K562 (cell line): ENCODE measurements around the gene TNFRSF18. TPM values are rescaled to one million over a fixed set of nuclear protein-coding genes. Genes with fewer than 3 reads are reported as not detected.

ENCODE experiments used
- ATAC-seq: fragments of 200-7000 bp; cut with Tn5 transposase; 3 replicates; pipeline ENCODE4 v1.9.1; 2020; ENCODE audit warnings: moderate library complexity
- BruUV-seq: library from RNA; stranded (reverse); fragments of 400-500 nt; replicated peaks from 2 replicates; lab custom pipeline; 2021; lab: Mats Ljungman, UMichigan
- CTCF ChIA-PET: fragments of 300-600 bp; formaldehyde crosslinking; extraction: SDS; loops from one replicate; lab custom pipeline; 2021; ENCODE audit warnings: low intra/inter-chr PET ratio; lab: Yijun Ruan, JAX
- POLR2A ChIA-PET: fragments of 300-600, 350-650 bp; sonication (Branson Sonifier 250); formaldehyde crosslinking; extraction: SDS; loops from one replicate; lab custom pipeline; 2021; ENCODE audit warnings: antibody characterized with exemption, inconsistent platforms; lab: Yijun Ruan, JAX
- DNase-seq, 4 experiments: peaks; one replicate each; pipeline versions ENCODE4 v3.0.0 to v3.0.0-alpha.2; 2011 to 2018; ENCODE audit warnings: low spot score in 3 of 4, mixed read lengths in 3 of 4; ENCODE audit errors: extremely low read depth in 1 of 4
- FAIRE-seq: peaks from 2 replicates; lab custom pipeline; 2011; peaks lifted over from hg19 to GRCh38; lab: Jason Lieb, UNC
- H2AFZ ChIP-seq: 2 replicates; pipeline ENCODE4 v1.6.0; 2011; ENCODE audit warnings: low read depth, low read length, control low read depth, inconsistent platforms
- H3K27ac ChIP-seq: fragments of 200-600 bp; 3 replicates; pipeline ENCODE4 v1.8.0; 2011; ENCODE audit warnings: low read depth, mild to moderate bottlenecking, control low read depth, inconsistent platforms, low read length, moderate library complexity, mixed read lengths; ENCODE audit errors: extremely low read depth
- H3K27me3 ChIP-seq, 2 experiments: fragments of 300-600 bp in 1 of 2; 2 replicates in 1 of 2; 3 replicates in 1 of 2; pipeline versions ENCODE4 v1.6.0 to v1.8.0; 2011; ENCODE audit warnings: inconsistent platforms in 2 of 2, low read length in 2 of 2, mild to moderate bottlenecking in 1 of 2, mixed read lengths in 1 of 2, moderate library complexity in 1 of 2; ENCODE audit not compliant: control insufficient read depth in 2 of 2, insufficient read depth in 2 of 2
- H3K36me3 ChIP-seq: fragments of 300-600 bp; 3 replicates; pipeline ENCODE4 v1.8.0; 2011; ENCODE audit warnings: mild to moderate bottlenecking, low read length, inconsistent platforms; ENCODE audit not compliant: control insufficient read depth, insufficient read depth
- H3K4me1 ChIP-seq, 2 experiments: fragments of 200-600 bp in 1 of 2; replicated peaks in 1 of 2; 2 replicates in 1 of 2; 3 replicates in 1 of 2; pipeline versions ENCODE4 v1.5.1 to v1.8.0; 2011; ENCODE audit warnings: inconsistent platforms in 2 of 2, low read length in 2 of 2, mild to moderate bottlenecking in 1 of 2, mixed read lengths in 1 of 2, moderate library complexity in 1 of 2; ENCODE audit not compliant: control insufficient read depth in 2 of 2, insufficient read depth in 2 of 2
- H3K4me2 ChIP-seq: 2 replicates; pipeline ENCODE4 v1.6.1; 2011; ENCODE audit warnings: low read length, control low read depth, inconsistent platforms, mixed read lengths; ENCODE audit not compliant: insufficient read depth
- H3K4me3 ChIP-seq: fragments of 200-600 bp; sonication (generic), shearing (Covaris generic); 2 replicates; pipeline ENCODE4 v1.5.1; 2016; ENCODE audit warnings: control low read depth, inconsistent platforms
- H3K79me2 ChIP-seq: fragments of 200-600 bp; 3 replicates; pipeline ENCODE4 v1.8.0; 2011; ENCODE audit warnings: low read length, inconsistent platforms; ENCODE audit not compliant: control insufficient read depth, insufficient read depth
- H3K9ac ChIP-seq, 2 experiments: 2 replicates each; pipeline versions ENCODE4 v1.6.0 to v1.6.1; 2011; ENCODE audit warnings: low read depth in 2 of 2, low read length in 2 of 2, control low read depth in 1 of 2, inconsistent platforms in 1 of 2, mild to moderate bottlenecking in 1 of 2, mixed read lengths in 1 of 2; ENCODE audit not compliant: insufficient read depth in 1 of 2
- H3K9me1 ChIP-seq: one replicate; pipeline ENCODE4 v1.6.0; 2011; ENCODE audit warnings: inconsistent platforms, mild to moderate bottlenecking, low read length, moderate library complexity; ENCODE audit not compliant: control insufficient read depth, insufficient read depth
- H3K9me3 ChIP-seq: replicated peaks from 2 replicates; pipeline ENCODE4 v1.5.1; 2011; ENCODE audit warnings: low read depth, low read length, inconsistent platforms; ENCODE audit not compliant: control insufficient read depth, insufficient read depth
- H4K20me1 ChIP-seq: replicated peaks from 2 replicates; pipeline ENCODE4 v1.6.1; 2011; ENCODE audit warnings: low read length, inconsistent platforms, mixed read lengths; ENCODE audit not compliant: control insufficient read depth, insufficient read depth
- BRF1 ChIP-seq: IDR thresholded peaks from 3 replicates; pipeline ENCODE4 v1.6.1; 2011; ENCODE audit warnings: borderline replicate concordance, mild to moderate bottlenecking; ENCODE audit not compliant: insufficient read length; ENCODE audit errors: extremely low read depth
- EGR1 ChIP-seq: fragments of 450-650 bp; conservative IDR thresholded peaks from 2 replicates; pipeline ENCODE4 v1.6.1; 2017; ENCODE audit warnings: mild to moderate bottlenecking
- FOXA1 ChIP-seq: fragments of 450-650 bp; IDR thresholded peaks from 2 replicates; pipeline ENCODE4 v1.6.1; 2016; ENCODE audit warnings: mild to moderate bottlenecking, borderline replicate concordance
- GTF2E2 ChIP-seq: fragments of 200-800 bp; sonication (Bioruptor generic); IDR thresholded peaks from 2 replicates; pipeline ENCODE4 v1.6.1; 2016; ENCODE audit warnings: missing genetic modification characterization, missing compliant biosample characterization
- NRF1 ChIP-seq, 2 experiments: fragments of 450-650 bp; IDR thresholded peaks in 1 of 2; conservative IDR thresholded peaks in 1 of 2; 2 replicates each; pipeline ENCODE4 v1.6.1; 2014; ENCODE audit warnings: mild to moderate bottlenecking in 2 of 2
- PHTF2 ChIP-seq: fragments of 250-450 bp; sonication (Bioruptor Pico); IDR thresholded peaks from 2 replicates; pipeline ENCODE4 v1.5.0; 2021; ENCODE audit warnings: mild to moderate bottlenecking
- STAT5B ChIP-seq: fragments of 250-450 bp; sonication (Bioruptor Pico); IDR thresholded peaks from 2 replicates; pipeline ENCODE4 v1.8.0; 2021; ENCODE audit warnings: mild to moderate bottlenecking, inconsistent platforms
- ZC3H8 ChIP-seq: fragments of 450-650 bp; IDR thresholded peaks from 2 replicates; pipeline ENCODE4 v1.6.1; 2017
- ZNF316 ChIP-seq: fragments of 450-650 bp; IDR thresholded peaks from 2 replicates; pipeline ENCODE4 v1.6.1; 2016
- ZSCAN32 ChIP-seq: fragments of 450-650 bp; formaldehyde crosslinking; IDR thresholded peaks from 2 replicates; pipeline ENCODE4 v1.4.0; 2020; ENCODE audit warnings: mild to moderate bottlenecking, moderate library complexity
- WGBS: fragments of 100-300 bp; shearing (Covaris generic); methylation state at CpG from one replicate; pipeline ENCODE4 v1.1.6; 2016; ENCODE audit warnings: low coverage, mixed read lengths; ENCODE audit not compliant: insufficient coverage; ENCODE audit errors: missing lambda C conversion rate; 5-methylcytosine and 5-hydroxymethylcytosine counted together
- in situ Hi-C: fragments of 300-500 bp; cut with MboI; formaldehyde crosslinking; loops from 4 replicates; pipeline ENCODE4 v1.15.0; 2018; ENCODE audit warnings: inconsistent platforms, mixed read lengths
- intact Hi-C: fragments of 100-400 bp; cut with micrococcal nuclease; formaldehyde crosslinking; loops from 2 replicates; pipeline ENCODE4 v1.14.2; 2022
- polyA plus RNA-seq, 8 experiments: library from polyadenylated mRNA; depleted of rRNA in 4 of 8; stranded (reverse) in 5 of 8; unstranded in 3 of 8; fragments of >200 nt; fragmentation: Nextera tagmentation in 2 of 8; fragmentation: Illumina TruSeq in 1 of 8; extraction: Ambion mirVana in 2 of 8; extraction: Trizol in 1 of 8; gene quantifications; 2 replicates each; pipeline versions ENCODE4 v1.2.1 to v1.2.3, GENCODE V29; 2011 to 2014; ENCODE audit warnings: inconsistent platforms in 1 of 8, missing spikeins in 1 of 8
- total RNA-seq, 7 experiments: library from RNA; depleted of rRNA in 6 of 7; stranded (reverse); fragments of >200 nt in 6 of 7; fragmentation: Illumina TruSeq in 2 of 7; extraction: Trizol in 2 of 7; gene quantifications; 2 replicates each; pipeline versions ENCODE4 v1.2.1 to v1.2.3, GENCODE V29; 2011 to 2021; ENCODE audit warnings: low replicate concordance in 1 of 7
- TF ChIP-seq, protein P1 (sequence below): fragments of 250-450 bp; sonication (Bioruptor Pico); IDR thresholded peaks from 2 replicates; pipeline ENCODE4 v1.8.0; 2021; ENCODE audit warnings: moderate library complexity, mild to moderate bottlenecking, inconsistent platforms
- TF ChIP-seq, protein P2 (sequence below), 2 experiments: fragments of 450-650 bp; conservative IDR thresholded peaks; 2 replicates each; pipeline ENCODE4 v1.6.1; 2017; ENCODE audit warnings: mild to moderate bottlenecking in 2 of 2, moderate library complexity in 2 of 2
- TF ChIP-seq, protein P3 (sequence below): fragments of 450-650 bp; formaldehyde crosslinking; IDR thresholded peaks from 2 replicates; pipeline ENCODE4 v1.4.0; 2020; ENCODE audit warnings: mild to moderate bottlenecking, moderate library complexity

TNFRSF18 gene
- total and polyA plus RNA-seq, 9 of the 15 experiments (the other 6 are each of a cell fraction or from before 2014, with no cell fraction given): 0.24 to 0.27 TPM; not detected in 7

DNA sequence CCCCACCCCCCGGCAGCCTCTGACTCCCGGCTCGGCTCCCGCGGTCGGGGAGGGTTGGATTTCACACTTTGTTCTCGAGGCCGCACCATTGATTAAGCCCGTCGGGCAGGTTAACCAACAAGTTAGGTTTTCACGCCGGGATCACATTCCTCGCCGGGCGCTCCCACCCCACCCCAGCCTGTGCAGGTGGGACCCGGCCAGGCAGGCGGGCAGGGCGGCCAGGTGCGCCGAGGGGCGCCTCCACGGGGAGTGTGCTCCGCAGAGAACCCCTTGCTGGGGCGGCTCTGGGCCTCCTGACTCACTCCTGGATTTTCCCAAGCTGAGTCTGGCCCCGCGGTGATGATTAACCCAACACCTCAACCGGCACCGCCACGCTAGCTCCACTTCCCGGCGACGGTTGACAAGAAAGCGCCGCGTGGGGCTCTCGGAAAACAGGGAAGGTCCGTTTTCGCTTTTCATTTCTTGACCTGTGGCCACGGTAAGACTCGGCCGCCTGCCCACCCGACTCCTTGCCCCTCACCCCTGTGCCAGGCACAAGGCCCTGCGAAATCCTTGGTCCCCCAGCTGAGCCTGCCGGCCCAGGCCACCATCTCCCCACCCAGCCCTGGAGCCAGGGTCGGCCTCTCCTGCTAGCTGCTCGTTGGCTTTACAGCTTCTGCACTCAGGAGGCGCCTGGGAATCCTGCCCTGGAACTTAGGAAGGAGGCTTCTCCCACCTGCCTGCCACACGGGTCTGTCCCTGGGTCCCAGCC lies 41.5 kb downstream of the TNFRSF18 start (continued):
- TF ChIP-seq, protein P1, sequence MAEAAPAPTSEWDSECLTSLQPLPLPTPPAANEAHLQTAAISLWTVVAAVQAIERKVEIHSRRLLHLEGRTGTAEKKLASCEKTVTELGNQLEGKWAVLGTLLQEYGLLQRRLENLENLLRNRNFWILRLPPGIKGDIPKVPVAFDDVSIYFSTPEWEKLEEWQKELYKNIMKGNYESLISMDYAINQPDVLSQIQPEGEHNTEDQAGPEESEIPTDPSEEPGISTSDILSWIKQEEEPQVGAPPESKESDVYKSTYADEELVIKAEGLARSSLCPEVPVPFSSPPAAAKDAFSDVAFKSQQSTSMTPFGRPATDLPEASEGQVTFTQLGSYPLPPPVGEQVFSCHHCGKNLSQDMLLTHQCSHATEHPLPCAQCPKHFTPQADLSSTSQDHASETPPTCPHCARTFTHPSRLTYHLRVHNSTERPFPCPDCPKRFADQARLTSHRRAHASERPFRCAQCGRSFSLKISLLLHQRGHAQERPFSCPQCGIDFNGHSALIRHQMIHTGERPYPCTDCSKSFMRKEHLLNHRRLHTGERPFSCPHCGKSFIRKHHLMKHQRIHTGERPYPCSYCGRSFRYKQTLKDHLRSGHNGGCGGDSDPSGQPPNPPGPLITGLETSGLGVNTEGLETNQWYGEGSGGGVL (CRISPR knock-in tag): no peak
- no peak for TF ChIP-seq ZNF316
- TF ChIP-seq, all 486 proteins: peak for 0

DNA sequence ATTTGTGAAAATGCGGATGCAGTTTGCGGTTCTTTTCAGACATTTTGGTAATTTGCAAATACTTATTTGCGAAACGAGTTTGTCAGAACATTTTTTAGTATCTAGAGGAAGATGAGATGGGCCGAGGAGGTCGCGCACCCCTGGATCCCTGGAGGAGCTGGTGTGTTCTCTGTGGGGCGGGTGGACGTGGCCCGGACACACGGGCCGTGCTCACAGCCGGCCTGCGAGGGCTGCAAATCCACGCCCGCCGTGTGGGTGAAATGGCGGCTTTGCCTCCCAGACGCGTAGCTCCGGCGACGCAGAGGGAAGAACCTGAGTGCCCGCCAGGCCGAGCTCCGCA lies 42.1 kb downstream of the TNFRSF18 start:
- no TSS peak for BruUV-seq
- no peaks in the 10 kb centered on the region; the same call in 1 of the 2 replicates for H4K20me1 ChIP-seq
- 67% methylated on average over 26 of the region's 26 CpGs for WGBS
- no peaks in the 10 kb centered on the region for H3K9me3 ChIP-seq
- H3K36me3 ChIP-seq: no peaks in the 10 kb centered on the region
- intact Hi-C loops: no loop called here
- no peak overlapping the region for H3K4me3 ChIP-seq
- POLR2A ChIA-PET: interaction anchor here (0.7 kb wide), 1 partner anchor 1769 kb away, joined by 4 read pairs; no protein-coding TSS in a partner anchor
- CTCF ChIA-PET: no interaction called here
- DNase-seq: no peak
- H3K27me3 ChIP-seq: peaks cover 59 to 71% of the 10 kb centered on the region in 2 experiments
- H3K79me2 ChIP-seq: no peaks in the 10 kb centered on the region
- H3K9me1 ChIP-seq: no peaks in the 10 kb centered on the region
- TF ChIP-seq GTF2E2 (no peak), PHTF2 (CRISPR knock-in tag) (no peak), ZSCAN32 (CRISPR knock-in tag) (no peak), EGR1 (no peak), ZC3H8 (no peak), STAT5B (CRISPR knock-in tag) (no peak), BRF1 (no peak), FOXA1 (no peak), NRF1 (conservative IDR thresholded peaks at IDR 0.05 in 1 of 2, IDR thresholded peaks at IDR 0.05 in 1 of 2) (no peak)
- TF ChIP-seq, protein P2, sequence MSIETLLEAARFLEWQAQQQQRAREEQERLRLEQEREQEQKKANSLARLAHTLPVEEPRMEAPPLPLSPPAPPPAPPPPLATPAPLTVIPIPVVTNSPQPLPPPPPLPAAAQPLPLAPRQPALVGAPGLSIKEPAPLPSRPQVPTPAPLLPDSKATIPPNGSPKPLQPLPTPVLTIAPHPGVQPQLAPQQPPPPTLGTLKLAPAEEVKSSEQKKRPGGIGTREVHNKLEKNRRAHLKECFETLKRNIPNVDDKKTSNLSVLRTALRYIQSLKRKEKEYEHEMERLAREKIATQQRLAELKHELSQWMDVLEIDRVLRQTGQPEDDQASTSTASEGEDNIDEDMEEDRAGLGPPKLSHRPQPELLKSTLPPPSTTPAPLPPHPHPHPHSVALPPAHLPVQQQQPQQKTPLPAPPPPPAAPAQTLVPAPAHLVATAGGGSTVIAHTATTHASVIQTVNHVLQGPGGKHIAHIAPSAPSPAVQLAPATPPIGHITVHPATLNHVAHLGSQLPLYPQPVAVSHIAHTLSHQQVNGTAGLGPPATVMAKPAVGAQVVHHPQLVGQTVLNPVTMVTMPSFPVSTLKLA (conservative IDR thresholded peaks at IDR 0.05): no peak
- TF ChIP-seq, protein P3, sequence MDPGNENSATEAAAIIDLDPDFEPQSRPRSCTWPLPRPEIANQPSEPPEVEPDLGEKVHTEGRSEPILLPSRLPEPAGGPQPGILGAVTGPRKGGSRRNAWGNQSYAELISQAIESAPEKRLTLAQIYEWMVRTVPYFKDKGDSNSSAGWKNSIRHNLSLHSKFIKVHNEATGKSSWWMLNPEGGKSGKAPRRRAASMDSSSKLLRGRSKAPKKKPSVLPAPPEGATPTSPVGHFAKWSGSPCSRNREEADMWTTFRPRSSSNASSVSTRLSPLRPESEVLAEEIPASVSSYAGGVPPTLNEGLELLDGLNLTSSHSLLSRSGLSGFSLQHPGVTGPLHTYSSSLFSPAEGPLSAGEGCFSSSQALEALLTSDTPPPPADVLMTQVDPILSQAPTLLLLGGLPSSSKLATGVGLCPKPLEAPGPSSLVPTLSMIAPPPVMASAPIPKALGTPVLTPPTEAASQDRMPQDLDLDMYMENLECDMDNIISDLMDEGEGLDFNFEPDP (CRISPR knock-in tag): no peak
- FAIRE-seq: no peak
- H3K4me1 ChIP-seq: peaks cover 0 to 90% of the 10 kb centered on the region in 2 experiments; a peak in 2 of 5 replicates
- in situ Hi-C loops: no loop called here
- H3K9ac ChIP-seq: no peak overlapping the region
- no peak overlapping the region for H2AFZ ChIP-seq
- no peak for ATAC-seq
- no peak overlapping the region for H3K27ac ChIP-seq
- H3K4me2 ChIP-seq: no peak overlapping the region
